HG02981 (cell line): ENCODE measurements around the gene ZFAND5.

Experiments used
- ATAC-seq: cut with Tn5 transposase; IDR thresholded peaks from one replicate; pipeline ENCODE4 v1.9.1; 2021; ENCODE audit warnings: mild to moderate bottlenecking, moderate library complexity; ENCODE audit not compliant: unreplicated experiment

The ZFAND5 gene

DNA sequence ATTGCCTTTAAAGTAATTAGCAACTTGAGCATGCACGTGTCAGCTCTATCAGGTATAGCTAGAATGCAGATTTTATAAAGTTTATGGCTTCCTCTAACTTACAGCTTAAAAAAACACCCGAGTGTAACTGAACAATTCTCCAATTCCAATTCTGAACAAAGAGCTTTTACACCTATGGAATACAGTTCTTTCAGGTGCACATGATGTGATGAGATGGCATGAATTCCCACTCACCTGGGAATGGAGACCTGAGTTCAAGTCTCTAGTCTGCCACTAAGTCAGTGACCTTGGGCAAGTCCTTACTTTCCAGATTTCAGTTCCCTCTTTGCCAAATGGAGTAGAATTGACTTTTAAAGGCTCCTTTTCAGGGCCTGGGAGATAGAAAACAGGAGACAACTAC, 1.8 kb downstream of the ZFAND5 start:
- no peak for ATAC-seq

DNA sequence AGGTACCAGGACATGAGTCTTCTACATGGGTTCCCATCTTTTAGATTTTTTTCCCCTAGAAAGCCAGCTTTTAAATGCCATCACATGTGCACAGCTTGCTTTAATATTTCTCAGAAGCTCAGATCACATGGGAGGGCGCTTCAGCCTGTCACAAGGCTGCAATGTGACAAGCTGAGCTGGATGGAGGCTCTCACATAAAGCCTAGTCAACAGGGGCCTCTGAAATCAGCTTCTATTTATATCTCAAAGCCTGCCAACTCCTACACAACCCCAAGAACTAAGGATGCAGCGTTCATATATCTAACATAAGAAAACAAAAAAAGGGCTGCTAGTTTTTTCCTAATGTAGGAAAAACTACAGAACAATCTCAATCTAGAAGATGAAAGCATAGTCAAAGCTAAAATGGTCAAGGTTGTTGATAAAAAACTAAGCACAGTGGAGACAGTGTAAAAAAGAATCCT, 2.3 kb downstream of the ZFAND5 start:
- peak; percentile 28 for ATAC-seq

DNA sequence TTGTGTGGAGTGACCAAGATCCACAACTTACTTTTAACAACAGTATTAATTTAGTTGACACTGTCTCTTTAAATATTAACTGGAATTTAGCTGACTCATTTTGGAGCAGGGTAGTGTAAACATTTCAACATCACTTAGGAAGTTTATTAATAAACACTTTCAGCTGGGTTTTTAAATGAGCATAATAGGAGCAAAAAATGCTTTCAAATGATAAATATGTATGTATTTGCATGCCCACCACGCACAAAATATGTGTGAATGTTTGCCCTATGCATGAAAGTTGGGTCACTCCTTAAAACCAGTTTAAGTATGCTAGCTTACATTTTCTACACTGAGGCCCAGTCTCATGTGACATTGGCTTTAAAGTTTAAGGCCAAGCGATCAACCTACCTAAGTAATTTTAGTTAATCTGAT, 2.9 kb downstream of the ZFAND5 start:
- no peak for ATAC-seq

DNA sequence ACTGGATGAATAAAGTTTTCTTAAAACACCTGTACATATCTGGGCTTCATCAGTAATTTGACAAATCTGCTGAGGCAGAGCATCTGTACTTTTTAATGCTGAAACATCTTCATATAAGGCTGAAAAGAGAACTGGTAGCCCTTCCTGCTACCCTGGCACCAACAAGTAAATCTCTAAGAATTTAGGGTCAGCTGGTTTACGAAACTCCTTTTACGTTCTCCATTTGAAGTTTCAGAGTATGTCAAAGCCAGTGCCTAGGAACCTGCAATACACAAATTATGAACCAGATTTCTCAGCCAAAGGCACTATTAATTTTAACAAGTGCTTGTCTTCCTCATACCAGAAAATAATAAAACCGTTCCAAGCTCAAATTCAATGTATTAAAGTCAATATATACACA, 3.8 kb downstream of the ZFAND5 start:
- ATAC-seq = no peak

DNA sequence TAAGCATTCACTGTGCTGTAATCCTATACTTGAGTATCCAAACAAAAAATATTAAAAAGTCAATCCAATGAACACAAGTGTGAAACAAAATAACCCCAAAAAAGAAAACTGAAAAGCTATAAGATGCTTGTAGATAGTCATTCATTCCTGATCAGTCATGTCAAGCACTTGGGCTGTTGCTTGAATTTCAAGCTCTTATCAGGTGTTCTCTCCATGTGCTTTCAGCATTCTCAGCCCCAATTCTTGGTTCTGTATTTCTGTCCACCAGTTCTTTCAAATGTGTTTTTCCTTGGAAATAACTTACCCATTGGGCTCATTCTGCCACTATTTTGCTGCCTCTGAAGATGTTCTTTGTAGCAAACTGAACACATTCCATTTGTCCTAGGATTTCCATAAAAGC, 4.7 kb downstream of the ZFAND5 start:
- ATAC-seq = no peak

DNA sequence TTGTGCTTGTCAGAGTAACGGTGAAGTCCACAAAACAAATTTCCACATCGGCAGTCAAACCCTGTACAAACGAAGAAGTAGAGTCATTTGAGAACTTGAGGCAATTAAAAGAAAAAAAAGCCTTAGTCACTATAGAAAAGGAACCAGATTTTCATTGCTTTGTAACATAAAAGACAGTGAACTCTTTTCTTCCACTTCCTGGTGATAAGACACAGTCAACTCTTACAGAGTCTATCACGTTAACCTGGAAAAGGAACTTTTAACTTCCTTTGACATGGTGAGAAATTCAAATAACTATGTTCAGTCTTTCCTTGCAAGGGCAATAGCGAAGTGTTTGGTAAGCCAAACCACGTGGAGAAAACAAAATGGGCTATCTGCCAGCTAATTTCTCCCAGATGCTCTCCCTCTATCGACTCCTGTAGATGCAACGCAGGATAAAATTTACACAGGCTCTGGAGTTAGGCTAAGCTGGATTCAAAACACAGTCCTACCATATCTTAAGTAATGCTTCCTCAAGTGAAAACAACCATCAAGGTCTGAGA, 8.9 kb downstream of the ZFAND5 start:
- ATAC-seq = no peak

DNA sequence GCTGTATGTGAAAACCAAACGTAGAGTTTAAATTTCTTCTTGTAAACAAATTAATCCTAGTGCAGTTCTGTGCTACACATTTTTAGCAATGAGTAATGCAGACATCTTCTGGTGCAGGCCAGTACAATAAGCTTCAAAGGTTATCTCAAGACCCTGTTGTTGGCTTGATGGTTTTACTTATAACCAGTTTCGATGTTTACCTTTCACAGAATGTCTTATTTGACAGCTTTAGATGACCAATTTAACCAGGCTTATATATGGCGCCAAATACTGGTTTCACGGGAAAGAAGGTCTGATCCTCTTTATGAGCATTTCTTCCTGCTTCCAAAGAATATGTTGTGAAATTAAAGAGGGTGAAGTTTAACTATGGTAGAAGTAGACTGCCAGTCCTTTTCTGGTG, 9.9 kb downstream of the ZFAND5 start:
- no peak for ATAC-seq

DNA sequence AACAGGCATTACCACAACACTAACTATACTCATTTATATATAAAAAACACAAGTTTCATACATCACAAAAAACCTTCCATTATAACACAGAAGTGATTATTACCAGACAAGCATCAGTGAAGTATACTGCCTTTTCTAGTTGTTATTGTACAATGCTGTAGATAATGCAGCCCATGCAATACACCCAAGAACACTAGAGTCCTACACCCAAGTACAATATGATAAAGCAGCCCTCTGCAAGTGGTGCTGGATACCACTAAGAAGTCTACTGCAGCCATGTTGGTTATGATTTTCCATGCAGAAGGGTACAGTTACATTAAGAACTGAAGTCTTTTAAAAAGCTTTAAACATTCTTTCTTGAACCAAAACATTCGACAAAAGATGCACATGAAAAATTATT, 10.3 kb downstream of the ZFAND5 start:
- no peak for ATAC-seq

DNA sequence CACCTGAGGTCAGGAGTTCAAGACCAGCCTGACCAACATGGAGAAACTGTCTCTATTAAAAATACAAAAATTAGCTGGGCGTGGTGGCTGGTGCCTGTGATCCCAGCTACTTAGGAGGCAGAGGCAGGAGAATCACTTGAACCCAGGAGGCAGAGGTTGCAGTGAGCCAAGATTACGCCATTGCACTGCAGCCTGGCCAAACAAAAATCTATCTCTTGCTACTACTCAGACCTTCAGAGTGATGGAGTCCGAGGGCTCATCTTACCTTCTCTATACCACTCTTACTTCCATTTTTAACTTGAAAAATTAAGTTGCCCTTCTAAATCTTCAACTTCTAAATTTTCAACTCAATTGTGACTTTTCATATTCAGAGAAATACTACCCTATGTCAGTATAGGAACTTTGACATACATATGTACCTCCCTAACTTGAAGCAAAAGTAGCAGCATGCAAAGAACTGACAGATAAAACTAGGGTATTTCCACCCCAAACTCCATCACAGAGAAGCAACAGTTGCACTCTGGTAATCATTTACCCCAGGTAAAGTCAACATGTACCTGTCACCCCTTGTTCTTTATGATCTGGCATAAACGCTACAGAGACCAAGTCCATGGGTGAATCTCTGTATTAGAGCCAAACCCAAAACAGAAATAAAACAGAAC, 11.4 kb downstream of the ZFAND5 start:
- ATAC-seq = no peak

DNA sequence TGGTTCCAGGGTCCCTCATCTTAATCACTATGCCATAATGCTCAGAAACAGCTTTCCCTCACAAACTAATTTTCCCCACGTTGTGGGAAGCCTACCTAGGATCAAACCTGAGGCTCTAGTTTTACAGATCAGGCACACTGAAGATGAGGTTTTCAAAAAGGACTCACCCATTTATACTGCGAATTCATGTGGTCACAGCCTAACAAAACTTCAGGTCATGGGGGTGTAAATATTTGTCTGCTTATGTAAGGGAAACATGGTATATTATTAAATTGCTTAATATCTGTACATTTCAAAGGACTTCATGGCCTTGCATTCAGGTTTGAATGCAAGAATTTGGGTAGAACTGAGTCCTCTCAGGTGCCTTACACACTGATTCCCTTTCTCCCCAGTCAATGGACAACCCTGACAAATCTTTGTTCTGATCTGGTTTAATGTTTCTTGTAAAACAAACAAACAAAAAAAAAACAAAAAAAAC, 12.1 kb downstream of the ZFAND5 start:
- no peak for ATAC-seq

DNA sequence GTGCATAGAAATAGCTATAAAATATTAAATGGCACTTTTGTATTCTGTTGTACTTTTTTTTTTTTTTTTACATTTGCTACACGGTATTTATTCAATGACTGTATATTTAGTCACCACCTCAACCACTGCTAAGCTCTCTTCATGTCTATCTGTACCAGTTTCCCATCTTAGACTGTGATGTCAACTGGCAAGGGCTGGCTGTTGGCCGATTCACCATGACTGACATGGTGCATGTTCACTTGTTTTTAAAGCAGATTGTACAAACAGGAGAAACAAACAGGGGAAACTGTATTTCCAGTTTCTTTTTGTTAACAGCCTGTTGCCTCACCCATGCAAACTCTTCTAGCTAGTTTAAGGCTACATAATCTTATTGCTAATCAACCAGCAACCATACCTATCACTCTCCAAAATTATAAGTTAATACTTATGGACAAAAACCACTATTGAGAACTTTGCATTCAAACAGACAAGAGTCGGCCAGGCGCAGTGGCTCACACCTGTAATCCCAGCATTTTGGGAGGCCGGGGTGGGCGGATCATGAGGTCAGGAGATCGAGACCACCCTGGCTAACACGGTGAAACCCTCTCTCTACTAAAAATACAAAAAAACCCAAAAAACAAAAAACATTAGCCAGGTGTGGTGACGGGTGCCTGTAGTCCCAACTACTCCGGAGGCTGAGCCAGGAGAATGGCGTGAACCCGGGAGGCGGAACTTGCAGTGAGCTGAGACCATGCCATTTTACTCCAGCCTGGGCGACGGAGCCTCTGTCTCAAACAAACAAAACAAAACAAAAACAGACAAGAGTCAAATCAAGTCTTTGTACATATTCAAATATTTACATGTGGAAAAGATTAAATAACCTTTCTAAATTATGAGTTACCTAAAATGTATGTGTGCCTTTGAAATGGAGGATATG, 13.2 kb downstream of the ZFAND5 start:
- no peak for ATAC-seq

DNA sequence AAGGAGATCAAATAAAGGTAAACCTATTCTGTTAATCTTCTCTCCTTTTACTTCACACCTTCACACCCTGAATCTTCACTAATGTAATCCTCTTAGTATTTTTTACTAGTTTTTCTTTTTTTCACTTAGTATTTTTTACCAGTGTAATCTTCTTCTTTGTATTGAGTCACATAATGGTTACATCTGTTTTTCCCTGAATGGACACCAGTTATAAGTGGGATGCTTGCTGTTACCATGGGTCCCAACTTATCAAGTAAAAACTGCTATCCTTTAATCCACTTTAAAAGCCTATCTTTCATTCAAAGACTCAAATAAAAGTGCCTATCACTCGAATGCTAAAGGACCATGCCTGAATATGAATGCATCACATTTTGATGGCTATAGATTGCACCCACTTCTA, 15.1 kb downstream of the ZFAND5 start:
- no peak for ATAC-seq

DNA sequence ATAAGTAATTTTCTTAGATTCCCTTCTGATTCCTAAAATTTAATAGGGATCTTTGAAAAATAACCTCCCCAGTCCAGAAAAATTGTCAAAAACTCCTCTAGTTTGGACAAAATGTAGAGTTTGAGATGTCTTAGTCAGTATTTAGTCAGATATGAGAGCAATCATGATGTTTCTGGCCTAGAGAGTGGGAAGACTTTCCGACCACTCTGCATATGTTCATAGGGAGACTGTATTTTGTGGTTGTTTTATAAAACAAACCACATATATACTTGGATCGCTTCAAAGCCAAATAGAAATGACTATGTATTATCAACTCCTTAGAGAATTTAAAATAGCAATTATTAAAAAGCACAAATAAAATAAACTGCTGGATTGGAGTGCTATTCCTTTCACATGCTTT, 15.8 kb downstream of the ZFAND5 start:
- no peak for ATAC-seq

DNA sequence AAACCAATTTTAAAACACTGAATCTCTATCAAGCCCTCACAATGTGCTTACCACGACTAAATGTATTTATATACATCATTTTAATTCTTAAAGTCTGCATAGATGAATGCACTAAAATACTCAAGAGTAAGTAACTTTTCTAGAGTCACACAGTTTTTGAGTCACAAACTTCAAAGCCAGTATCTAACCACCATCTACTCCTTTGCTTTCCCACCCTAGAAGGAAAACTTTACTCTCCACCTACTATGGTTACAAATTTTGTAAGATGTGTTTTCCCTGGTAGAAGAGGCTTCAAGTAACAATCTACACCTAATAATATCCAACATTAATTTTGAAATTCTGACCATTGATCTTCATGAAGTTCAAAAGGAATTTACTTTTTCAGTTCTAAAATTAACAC, 18.7 kb downstream of the ZFAND5 start:
- ATAC-seq = no peak

DNA sequence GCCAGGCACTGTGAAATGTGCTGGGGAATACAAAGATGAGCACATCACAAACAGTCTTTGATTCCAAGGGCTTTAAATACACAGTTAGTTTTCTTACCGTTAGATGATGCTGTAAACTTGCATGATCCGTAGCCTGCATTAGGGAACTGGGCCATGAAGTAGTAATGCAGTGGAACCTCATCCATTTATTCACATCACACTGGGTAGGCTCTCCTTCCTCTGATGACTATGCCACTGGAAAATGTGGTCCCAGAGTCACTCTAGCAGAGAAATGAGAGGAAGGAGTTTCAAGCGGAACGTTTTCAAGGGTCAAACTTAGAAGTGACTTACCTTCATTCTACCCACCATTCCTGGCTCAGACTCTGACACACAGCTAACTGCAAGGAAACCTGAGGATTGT, 26.4 kb downstream of the ZFAND5 start:
- no peak for ATAC-seq

DNA sequence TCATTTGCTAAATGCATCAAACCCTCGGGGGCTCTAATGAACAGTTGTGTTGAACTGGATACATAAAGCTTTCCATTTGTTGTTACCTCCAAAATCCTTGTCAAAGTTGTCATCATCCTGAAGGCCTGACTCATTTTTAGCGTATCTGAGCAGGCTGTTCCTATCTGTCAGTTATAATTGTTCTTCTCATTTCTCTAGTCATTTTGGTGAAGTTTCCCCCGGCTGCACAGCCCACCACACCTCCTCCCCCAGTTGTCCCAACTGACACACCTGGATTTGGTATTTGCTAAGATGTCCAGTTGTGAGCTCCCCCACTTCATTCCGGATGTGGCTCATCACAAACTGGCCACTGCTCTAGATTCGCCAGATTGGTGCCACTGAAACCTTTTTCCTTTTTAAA, 27.7 kb downstream of the ZFAND5 start:
- ATAC-seq = no peak

DNA sequence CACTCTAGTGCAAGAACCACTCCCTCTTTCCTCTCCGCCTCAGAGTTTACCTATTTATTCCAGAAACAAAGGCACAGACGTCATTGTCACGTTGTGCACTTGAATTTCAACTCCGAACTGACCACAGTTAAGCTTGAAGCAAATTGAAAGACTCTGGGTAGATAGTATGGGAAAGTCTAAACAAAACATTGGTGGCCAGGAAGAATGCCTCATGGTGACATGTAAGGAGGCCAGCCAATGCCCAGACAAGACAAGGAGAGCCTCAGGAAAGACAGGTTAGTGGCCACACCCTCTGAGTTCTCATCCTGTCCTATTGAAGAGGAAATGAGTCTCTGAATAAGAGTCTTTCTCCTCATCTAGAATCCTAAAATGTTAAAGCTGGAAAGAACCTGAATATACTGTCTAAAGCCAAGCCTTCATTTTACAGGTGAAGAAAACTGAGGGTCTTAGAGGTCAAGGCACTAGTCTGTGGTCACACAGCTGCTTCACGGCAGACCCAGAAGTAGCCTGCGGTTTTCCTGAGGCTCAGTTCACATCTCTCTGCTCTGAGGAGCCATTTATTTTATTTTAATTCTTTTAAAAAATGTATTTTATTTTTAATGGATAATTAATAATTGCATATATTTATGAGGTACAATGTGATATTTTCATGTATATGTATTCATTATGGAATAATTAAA, 30.2 kb downstream of the ZFAND5 start:
- ATAC-seq = no peak

DNA sequence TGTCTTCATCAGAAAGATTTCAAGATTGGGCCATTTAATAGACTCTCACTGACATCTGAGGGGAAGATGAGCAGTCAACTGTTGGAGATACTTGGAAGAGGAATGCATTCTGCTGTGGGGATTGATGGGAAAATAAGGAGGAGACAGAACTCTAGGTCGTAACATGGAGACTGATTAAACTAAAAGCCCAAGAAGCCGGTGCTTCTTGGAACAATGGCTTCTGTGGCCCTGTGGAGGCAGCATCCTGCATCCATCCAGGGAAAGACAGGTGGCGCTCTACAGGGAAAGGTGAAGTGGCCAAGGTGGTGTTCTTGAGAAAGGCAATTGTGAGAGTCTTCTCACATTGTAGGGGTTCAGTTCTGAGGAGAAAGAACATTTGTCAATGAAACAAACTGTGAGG, 31.3 kb downstream of the ZFAND5 start:
- ATAC-seq = no peak

DNA sequence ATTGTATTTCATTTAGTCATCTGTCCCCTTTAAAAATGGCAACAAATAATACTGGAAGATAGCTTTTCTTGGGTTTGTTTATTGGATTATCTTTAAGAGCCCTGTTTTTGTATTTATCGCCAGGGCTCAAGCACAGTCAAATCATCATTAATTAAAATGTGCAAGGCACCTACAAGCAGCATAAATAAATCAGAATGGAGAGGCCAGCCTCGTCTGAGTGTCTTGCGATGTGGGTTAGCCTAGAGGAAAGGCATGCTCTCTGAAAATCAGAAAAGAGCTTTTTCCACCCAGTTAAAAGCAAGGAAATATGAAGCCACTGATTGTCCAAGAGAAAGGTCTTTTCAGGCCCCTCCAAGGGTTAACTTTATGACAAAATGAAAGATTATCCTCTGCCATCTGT, 31.8 kb downstream of the ZFAND5 start:
- no peak for ATAC-seq

DNA sequence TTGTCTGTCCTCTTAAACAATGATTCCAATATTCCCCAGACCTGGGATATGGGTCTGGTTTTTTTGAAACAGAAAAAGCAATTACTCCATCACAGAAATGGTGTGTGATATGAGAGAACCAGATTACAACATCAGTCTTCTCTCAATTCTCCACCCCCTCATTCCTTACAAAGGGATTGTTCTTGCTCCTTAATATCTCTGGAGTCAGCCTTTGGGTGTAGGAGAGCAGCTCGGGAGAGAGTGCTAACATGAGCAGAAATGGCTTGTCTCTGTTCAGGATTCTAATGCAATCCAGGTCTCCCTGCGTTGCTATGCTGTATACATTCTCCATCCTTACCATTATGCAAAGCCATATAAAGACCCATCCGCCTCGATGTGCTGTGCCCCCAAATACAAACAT, 32.7 kb downstream of the ZFAND5 start:
- ATAC-seq = no peak

DNA sequence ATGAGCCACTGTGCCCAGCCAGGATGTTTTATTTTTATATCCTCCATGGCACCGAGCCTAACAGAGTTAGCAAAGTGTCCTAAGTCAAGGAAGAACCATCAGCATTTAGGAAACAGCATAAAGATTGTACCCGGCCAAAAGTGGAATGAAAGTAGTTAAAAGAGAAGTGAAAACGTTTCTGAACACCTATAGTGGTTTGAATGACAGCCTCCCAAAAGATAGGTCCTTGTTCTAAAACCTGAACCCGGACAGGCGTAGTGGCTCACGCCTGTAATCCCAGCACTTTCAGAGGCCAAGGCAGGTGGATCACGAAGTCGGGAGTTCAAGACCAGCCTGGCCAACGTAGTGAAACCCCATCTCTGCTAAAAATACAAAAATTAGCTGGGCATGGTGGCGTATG, 37.4 kb downstream of the ZFAND5 start:
- ATAC-seq = no peak
